Measurements from ENCODE around the gene ANO9. TPM values are rescaled to one million over a fixed set of nuclear protein-coding genes. Genes with fewer than 3 reads are reported as not detected.
"Not testable (repeated sequence)": the region's sequence is repeated elsewhere in the genome, so short reads cannot be mapped to it uniquely, and the experiment has no call there.

ANO9 gene
- total RNA-seq, 1 donor from 2014 or later, result 10.7 TPM

- DNase-seq, result no peak
These were observed 28.4 kb downstream of the ANO9 start for GRCh38 chr11:413120-414081.

GRCh38 chr11:412641-413119 lies 29.1 kb downstream of the ANO9 start:
- DNase-seq, result no peak

DNA sequence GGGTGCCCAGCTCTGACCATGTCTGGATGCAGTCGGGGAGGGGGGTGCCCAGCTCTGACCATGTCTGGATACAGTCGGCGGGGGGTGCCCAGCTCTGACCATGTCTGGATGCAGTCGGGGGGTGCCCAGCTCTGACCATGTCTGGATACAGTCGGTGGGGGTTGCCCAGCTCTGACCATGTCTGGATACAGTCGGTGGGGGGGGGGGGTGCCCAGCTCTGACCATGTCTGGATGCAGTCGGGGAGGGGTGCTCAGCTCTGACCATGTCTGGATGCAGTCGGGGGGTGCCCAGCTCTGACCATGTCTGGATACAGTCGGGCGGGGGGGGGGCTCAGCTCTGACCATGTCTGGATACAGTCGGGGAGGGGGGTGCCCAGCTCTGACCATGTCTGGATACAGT lies 30.3 kb downstream of the ANO9 start:
- DNase-seq, result not testable (repeated sequence)

DNA sequence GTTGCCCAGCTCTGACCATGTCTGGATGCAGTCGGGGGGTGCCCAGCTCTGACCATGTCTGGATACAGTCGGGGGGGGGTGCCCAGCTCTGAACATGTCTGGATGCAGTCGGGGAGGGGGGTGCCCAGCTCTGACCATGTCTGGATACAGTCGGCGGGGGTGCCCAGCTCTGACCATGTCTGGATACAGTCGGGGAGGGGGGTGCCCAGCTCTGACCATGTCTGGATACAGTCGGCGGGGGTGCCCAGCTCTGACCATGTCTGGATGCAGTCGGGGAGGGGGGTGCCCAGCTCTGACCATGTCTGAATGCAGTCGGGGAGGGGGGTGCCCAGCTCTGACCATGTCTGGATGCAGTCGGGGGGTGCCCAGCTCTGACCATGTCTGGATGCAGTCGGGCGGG lies 31.1 kb downstream of the ANO9 start:
- DNase-seq, result not testable (repeated sequence)

- no peak for DNase-seq
These were observed 32.0 kb downstream of the ANO9 start for GRCh38 chr11:409600-410483.

DNA sequence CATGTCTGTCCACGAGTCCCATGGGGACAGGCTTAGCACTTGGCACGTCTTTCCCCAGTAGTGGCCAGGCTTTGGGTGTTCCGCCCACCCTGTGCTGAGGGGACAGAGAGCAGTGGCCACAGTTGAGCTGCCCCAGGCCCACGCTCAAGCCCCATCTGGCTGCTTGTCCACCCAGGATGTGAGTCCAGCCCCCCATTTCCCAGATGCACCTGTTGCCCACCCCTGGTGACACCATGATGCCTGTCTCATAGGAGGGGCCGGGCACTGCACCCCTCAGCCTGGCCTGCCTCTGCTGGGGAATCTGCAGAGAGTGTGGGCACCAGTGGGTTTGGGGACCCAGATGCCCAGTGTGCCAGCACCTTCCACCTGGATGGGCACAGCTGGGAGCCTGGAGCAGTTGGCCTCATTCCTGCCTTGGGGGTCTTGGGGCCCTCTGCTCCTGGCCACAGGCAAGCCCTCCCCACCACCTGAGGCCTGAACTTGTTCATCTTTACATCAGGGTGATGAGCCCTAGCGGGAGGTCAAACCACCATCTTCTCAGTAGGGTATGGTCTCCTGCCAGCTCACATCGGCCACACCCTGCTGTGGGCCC lies 32.7 kb downstream of the ANO9 start:
- DNase-seq, result no peak

DNA sequence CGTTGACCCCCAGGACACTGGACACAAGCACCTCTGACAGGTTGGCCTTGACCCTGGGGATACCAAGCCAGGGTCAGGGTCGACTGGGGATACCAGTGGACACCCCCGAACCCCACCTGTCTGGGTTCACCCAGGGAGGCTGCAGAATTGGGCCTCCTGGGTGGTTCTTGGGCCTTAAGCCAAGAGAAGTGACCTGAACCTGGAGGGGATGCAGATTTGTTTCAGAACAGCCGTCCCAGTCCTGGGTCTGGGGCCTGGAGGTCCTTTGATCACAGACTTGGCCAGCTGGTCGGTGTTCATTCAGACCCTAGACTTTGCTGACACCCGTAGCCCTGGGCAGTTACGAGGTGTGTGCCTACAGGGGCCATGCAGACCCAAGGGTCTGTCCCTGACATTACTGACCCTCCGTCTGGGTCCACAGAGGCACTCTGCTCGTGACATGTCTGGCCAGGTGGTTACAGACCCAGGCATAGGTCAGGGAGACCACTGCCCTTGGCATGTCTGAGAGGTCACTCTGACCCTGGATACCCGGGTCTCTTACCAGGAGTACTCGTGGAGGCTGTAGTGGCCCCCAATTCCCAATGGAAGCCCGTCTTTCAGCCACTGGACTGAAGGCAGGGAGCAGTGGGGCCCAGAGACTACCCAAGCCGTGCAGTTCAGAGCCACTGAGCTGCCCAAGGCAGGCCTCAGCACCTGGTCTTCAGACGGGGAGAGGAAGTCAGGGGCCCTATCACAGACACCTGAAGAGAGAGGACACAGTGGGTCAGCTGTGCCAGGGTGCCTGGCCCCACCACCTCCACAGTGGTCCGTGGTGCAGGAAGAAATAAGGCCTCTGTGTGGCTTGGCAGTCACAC lies 33.4 kb downstream of the ANO9 start:
- DNase-seq, result no peak

GRCh38 chr11:407651-408123 lies 34.1 kb downstream of the ANO9 start:
- DNase-seq, result no peak

DNA sequence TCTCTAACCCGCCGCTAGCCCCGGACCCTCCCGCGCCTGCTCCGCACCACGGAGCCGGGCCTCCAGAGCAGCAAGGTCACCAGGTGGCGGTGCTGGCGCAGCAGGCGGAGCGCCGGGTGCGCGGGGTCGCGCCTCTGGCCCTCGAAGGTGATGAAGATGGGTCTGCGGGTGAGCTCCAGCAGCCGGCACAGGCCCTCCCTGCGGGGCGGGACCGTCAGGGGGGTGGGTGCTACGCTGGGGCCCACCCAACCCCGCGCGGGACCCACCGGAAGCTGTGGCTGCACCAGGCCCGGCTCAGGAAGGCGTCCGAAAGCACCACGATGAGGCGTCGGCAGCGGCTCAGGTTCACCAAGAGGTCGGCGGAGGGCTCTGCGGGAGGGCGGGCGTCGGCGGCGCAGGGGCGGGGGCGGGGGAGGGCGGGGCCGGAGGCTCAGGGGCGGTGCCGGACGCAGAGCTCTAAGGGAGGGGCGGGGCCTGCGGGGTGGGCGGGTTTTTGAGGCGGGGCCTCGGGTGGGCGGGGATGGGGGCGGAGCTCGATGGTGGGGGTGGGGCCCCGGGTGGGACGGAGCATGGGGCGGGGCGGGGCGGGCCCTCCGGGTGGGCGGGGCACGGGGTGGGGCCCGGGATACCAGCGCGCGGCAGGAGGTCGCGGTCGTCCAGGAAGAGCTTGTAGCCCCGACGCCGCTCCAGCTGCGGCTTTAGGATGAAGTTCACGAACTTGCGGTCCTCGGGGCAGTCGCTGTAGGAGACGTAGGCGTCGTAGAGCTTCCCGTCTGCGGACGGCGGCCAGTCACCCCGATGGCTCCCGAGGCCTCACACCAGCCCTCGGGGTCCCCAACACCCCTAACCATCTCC lies 34.8 kb downstream of the ANO9 start:
- peak; percentile 75 for DNase-seq

DNA sequence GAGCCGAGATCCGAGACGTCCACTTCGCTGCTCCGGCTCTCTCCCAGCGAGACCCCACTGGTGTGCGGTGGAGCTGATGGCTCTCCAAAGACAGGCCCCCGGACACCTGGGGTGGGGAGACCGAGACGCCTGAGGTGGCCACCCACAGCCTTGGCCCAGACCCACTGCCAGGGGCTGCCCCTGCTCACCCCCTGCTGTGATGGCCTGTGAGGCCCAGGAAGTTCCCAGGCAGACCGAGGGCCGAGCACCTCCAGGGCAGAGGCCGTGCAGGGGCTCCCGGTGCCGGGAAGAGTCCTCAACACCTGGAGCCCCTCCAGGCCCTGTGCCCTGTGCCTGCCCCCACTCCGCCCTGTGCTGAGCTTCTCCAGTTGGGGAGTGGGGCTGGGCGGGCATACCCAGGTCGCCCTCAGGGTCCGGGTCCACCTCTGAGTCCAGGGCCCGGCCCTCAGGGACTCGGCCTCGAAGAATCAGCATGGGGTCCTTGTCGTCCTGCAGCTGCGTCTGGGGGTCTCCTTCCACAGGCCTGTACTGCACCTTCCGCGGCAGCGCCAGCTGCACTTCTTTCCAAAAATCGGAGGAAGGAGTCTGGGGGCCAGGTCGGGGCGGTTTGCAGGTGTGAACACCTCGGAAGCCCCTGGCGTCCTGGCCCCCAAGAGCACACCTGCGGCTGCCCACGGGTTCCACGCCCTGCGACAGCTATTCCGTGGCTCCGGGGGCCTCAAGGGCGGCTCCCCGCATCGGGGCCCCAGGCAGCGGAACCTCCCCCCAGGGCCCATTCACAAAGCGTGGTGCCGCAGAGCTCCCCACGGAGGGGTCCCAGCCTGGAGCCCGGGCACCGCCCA lies 35.6 kb downstream of the ANO9 start:
- DNase-seq, result no peak

- peak; percentile 21 for DNase-seq
These were observed 36.4 kb downstream of the ANO9 start for GRCh38 chr11:405323-405953.

GRCh38 chr11:404551-405264 lies 37.1 kb downstream of the ANO9 start:
- no peak for DNase-seq

DNA sequence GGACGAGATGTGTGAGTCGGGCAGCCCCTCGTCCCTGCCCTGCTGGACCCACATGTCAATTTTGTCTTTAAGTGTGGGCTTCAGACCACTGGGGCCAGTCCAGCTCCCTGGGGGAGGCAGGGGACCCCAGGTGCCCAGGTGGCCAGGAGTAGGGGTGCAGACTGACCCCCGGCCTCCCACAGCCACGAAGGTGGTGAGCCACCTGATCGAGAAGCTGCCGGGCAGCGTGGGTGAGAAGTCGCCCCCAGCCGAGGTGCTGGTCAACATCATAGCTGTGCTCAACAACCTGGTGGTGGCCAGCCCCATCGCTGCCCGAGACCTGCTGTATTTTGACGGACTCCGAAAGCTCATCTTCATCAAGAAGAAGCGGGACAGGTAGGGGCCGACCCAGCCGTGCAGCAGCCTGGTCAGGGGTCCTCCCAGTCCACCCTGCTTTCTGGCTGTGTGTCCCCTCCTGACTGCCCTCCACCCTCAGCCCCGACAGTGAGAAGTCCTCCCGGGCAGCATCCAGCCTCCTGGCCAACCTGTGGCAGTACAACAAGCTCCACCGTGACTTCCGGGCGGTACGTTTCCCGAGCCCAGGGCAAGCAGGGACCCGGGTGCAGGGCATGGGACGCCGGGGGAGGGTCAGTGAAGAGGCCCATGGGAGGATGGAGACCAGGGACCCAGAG lies 37.9 kb downstream of the ANO9 start:
- DNase-seq, result no peak

DNA sequence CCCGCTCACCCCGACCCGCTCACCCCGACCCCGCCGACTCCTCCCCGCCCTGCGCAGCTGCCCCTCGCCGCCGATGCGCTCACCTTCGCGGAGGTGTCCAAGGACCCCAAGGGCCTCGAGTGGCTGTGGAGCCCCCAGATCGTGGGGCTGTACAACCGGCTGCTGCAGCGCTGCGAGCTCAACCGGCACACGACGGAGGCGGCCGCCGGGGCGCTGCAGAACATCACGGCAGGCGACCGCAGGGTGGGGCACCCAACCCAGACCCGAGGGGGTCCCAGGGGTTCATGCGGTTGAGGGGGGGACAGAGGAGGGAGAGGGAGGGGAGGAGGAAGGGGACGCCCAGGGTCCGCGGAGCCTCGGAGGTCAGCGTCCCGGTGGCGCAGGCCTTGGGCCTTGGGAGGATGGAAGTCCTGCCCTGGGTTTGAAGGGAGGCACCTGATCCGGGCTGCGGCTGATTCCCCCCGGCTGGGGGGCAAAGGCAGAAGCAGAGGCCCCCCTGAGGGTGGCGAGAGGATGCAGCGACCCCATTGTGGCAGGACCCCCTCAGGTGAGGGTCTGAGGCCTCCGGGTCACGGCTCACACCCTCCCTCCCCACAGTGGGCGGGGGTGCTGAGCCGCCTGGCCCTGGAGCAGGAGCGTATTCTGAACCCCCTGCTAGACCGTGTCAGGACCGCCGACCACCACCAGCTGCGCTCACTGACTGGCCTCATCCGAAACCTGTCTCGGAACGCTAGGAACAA lies 38.6 kb downstream of the ANO9 start:
- no peak for DNase-seq

DNA sequence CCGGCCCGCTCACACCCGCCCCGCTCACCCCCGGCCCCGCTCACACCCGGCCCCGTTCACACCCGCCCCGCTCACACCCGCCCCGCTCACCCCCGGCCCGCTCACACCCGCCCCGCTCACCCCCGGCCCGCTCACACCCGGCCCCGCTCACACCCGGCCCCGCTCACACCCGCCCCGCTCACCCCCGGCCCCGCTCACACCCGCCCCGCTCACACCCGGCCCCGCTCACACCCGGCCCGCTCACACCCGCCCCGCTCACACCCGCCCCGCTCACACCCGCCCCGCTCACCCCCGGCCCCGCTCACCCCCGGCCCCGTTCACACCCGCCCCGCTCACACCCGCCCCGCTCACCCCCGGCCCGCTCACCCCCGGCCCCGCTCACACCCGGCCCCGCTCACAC lies 40.6 kb downstream of the ANO9 start:
- not testable (repeated sequence) for DNase-seq

- no peak for DNase-seq
These were observed 41.5 kb downstream of the ANO9 start for GRCh38 chr11:400241-400689.

- DNase-seq, result no peak
These were observed 42.0 kb downstream of the ANO9 start for GRCh38 chr11:399731-400211.
